GM19193 (cell line): ENCODE measurements around the gene BRD1.

Source experiments
- POLR2A ChIP-seq: IDR thresholded peaks from 4 replicates; pipeline ENCODE4 v1.6.1; 2011; ENCODE audit not compliant: insufficient read depth, insufficient read length; ENCODE audit errors: extremely low read depth

BRD1 gene

GRCh38 chr22:49774046-49774445 is 53.6 kb downstream of the BRD1 start:
- no peak for TF ChIP-seq POLR2A

- TF ChIP-seq POLR2A, result no peak
Measured at GRCh38 chr22:49773531-49773930, 54.1 kb downstream of the BRD1 start.

- TF ChIP-seq POLR2A, result no peak
Measured at GRCh38 chr22:49772692-49773091, 55.0 kb downstream of the BRD1 start.

GRCh38 chr22:49771266-49772065 is 56.2 kb downstream of the BRD1 start:
- no peak for TF ChIP-seq POLR2A

DNA sequence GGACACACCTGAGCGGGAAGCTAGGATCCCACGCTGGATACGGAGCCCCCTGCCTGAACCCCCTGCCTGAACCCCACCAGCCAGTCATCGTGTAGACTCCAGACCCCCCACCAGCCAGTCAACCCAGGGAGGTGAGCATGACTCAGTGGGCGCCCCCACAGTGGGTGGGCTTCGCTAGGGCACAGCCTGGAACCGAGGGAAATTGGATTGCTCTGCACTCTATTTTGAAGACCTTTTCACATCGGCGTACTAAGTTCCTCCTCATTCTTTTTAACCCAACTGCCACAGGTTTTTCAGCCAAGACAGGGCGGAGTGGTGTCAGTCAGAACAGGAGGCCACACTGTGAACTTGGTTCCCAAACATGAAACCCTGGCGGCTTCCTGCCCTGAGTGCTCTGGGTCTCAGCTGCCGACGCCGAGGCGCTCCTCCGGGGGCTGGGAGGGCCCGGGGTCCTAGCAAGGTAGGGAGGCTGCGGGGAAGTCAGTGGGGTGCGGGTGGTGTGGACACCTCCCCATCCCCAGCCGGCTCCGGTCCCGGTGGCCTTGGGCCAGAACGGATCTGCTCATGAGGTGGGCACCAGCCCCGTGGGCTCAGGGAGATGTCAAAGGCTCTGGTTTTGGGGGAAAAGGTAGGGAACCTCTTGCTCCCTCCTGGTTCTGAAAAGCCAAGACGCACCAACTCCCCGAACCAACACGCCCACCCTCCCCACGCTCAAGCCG is 57.0 kb downstream of the BRD1 start:
- no peak for TF ChIP-seq POLR2A

GRCh38 chr22:49769691-49770546 is 57.8 kb downstream of the BRD1 start:
- TF ChIP-seq POLR2A, result no peak

DNA sequence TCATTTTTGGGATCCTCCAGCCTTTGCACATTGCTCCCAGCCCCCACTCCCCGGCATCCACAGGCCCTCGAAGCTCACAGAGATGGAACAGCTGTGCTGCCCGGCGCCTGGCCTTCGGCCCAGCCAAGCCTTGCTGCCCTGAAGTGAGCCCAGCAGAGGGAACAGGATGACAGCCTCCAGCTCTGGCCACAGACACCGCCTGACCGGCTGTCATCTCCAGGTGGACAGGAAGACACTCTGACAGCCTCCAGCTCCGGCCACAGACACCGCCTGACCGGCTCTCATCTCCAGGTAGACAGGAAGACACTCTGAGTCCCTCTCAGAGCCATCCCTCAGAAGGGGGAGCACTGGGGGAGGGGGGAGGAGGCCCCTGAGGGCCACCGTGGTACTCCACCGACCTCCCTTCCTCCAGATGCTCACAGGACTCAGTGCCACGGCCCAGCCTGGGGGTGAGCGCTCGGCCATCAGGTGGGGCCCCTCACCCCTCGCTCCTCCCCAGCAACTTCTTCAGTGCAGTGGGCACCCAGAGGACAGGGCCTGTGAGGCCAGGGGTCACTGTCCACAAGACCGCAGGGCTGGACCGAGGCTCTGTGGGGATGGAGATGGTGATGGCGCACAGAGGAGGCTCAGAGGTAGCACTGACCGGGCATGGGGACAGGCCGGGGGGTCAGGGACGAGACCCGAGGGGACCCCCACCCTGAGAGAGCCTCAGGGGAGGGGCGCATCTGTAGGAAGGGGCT is 58.6 kb downstream of the BRD1 start:
- no peak for TF ChIP-seq POLR2A

- TF ChIP-seq POLR2A, result no peak
Measured at GRCh38 chr22:49768077-49768910, 59.4 kb downstream of the BRD1 start.

- no peak for TF ChIP-seq POLR2A
Measured at GRCh38 chr22:49767355-49768062, 60.2 kb downstream of the BRD1 start.

- TF ChIP-seq POLR2A, result no peak
Measured at GRCh38 chr22:49765951-49766350, 61.7 kb downstream of the BRD1 start.

DNA sequence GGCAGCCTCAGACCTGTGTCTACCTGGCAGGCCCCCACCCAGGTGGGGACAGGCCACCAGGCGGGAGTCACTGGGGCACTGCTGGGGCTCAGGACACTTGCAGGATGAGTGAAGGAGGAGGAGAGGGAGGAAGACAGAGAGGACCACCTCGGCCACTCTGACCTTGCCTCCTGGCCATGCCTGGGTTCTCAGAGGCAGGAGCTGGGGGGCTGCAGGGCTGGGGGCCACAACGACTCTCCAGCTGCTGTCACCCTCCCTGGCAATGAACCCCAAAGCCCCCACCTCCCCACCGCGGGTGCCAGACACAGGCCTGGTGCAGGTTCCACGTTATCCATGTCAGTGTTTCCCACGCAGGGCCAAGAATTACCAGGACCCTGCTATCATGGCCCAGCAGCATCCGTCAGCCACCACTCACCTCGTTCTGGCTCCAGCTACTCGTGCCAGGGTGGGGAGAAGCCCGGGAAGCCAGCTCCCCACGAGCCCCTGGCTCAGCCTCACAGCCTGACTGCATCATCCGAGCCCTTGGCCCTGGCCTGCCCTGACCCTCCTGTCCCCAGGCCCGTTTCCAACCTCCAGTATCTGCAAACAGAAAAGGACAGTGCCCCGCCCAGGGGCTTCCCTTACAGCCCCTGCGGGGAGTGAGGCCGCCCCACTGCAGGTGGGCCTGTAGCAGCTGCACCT is 62.4 kb downstream of the BRD1 start:
- no peak for TF ChIP-seq POLR2A

DNA sequence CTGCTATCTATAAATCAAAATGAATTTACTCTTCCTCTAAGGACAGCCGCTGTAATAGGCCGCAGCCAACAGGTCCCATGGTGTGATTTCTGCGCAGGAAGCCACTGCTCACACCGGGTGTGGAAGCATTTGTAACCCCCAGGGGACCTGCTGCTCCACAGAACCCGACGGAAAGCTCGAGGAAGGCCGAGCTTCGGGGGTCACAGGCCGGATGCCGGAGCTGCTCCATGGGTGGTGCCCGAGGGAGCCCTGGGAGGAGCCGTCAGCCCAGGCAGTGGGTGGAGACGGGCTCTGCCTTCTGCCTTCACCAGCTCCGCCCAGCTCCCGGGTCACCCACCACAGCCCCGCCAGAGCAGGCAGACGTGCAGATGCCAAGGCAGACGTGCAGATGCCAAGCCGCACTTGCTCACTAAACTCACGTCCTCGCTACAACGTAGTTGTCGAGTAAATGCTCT is 63.5 kb downstream of the BRD1 start:
- no peak for TF ChIP-seq POLR2A
